Measurements from ENCODE around the gene KANSL1.

DNA sequence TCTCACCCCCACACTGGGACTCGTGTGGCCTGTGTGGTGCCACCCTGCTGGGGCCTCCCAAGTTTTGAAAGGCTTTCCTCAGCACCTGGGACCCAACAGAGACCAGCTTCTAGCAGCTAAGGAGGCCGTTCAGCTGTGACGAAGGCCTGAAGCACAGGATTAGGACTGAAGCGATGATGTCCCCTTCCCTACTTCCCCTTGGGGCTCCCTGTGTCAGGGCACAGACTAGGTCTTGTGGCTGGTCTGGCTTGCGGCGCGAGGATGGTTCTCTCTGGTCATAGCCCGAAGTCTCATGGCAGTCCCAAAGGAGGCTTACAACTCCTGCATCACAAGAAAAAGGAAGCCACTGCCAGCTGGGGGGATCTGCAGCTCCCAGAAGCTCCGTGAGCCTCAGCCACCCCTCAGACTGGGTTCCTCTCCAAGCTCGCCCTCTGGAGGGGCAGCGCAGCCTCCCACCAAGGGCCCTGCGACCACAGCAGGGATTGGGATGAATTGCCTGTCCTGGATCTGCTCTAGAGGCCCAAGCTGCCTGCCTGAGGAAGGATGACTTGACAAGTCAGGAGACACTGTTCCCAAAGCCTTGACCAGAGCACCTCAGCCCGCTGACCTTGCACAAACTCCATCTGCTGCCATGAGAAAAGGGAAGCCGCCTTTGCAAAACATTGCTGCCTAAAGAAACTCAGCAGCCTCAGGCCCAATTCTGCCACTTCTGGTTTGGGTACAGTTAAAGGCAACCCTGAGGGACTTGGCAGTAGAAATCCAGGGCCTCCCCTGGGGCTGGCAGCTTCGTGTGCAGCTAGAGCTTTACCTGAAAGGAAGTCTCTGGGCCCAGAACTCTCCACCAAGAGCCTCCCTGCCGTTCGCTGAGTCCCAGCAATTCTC, 166.8 kb downstream of the KANSL1 start:
- TF ChIP-seq EZH2 (IDR thresholded peaks at IDR 0.05; ENCODE audit: insufficient read depth, poor library complexity, severe bottlenecking) (no peak), EZH2phosphoT487 (IDR thresholded peaks at IDR 0.05; ENCODE audit: insufficient read depth, low read depth) (no peak)

Data from GM23248 (cell line).